ENCODE results near the gene CAVIN1.
A peak's percentile ranks its signal among the peaks of the same experiment; 100 is the strongest.

Gene CAVIN1

GRCh38 chr17:42414704-42415409 lies 8.2 kb downstream of the CAVIN1 start:
- DNase-seq (ENCODE audit: low read depth): no peak
- H3K4me3 ChIP-seq (ENCODE audit: low read depth, low read length): no peak overlapping the region
- TF ChIP-seq CTCF (conservative IDR thresholded peaks at IDR 0.05; ENCODE audit: low read depth, low read length): no peak

GRCh38 chr17:42413464-42414040 lies 9.5 kb downstream of the CAVIN1 start:
- no peak overlapping the region for H3K4me3 ChIP-seq (ENCODE audit: low read depth, low read length)
- no peak for TF ChIP-seq CTCF (conservative IDR thresholded peaks at IDR 0.05; ENCODE audit: low read depth, low read length)
- no peak for DNase-seq (ENCODE audit: low read depth)

GRCh38 chr17:42411905-42412679 lies 11.0 kb downstream of the CAVIN1 start:
- no peak overlapping the region for H3K4me3 ChIP-seq (ENCODE audit: low read depth, low read length)
- no peak for DNase-seq (ENCODE audit: low read depth)

GRCh38 chr17:42411361-42411760 lies 11.7 kb downstream of the CAVIN1 start:
- TF ChIP-seq CTCF (conservative IDR thresholded peaks at IDR 0.05; ENCODE audit: low read depth, low read length): no peak
- no peak overlapping the region for H3K4me3 ChIP-seq (ENCODE audit: low read depth, low read length)
- no peak for DNase-seq (ENCODE audit: low read depth)

More at GRCh38 chr17:42411905-42412679, 11.0 kb downstream of the CAVIN1 start:
- TF ChIP-seq CTCF (conservative IDR thresholded peaks at IDR 0.05; ENCODE audit: low read depth, low read length): no peak

GRCh38 chr17:42410319-42410685 lies 12.8 kb downstream of the CAVIN1 start:
- no peak for DNase-seq (ENCODE audit: low read depth)
- TF ChIP-seq CTCF (conservative IDR thresholded peaks at IDR 0.05; ENCODE audit: low read depth, low read length): no peak
- no peak overlapping the region for H3K4me3 ChIP-seq (ENCODE audit: low read depth, low read length)

GRCh38 chr17:42409523-42410318 lies 13.3 kb downstream of the CAVIN1 start:
- TF ChIP-seq CTCF (conservative IDR thresholded peaks at IDR 0.05; ENCODE audit: low read depth, low read length): no peak
- peak; percentile 91 for DNase-seq (ENCODE audit: low read depth)

More at GRCh38 chr17:42409523-42410318, 13.3 kb downstream of the CAVIN1 start:
- no peak overlapping the region for H3K4me3 ChIP-seq (ENCODE audit: low read depth, low read length)

All from choroid plexus epithelial cell (primary cell).